HG02852 (cell line): ENCODE data around the gene FUNDC1.
"Not testable (repeated sequence)": the region's sequence is repeated elsewhere in the genome, so short reads cannot be mapped to it uniquely, and the experiment has no call there.

Source experiments
- ATAC-seq: cut with Tn5 transposase; IDR thresholded peaks from one replicate; pipeline ENCODE4 v1.9.1; 2021; ENCODE audit warnings: mild to moderate bottlenecking, moderate library complexity; ENCODE audit not compliant: unreplicated experiment

The FUNDC1 gene

GRCh38 chrX:44542567-44543325 lies at the start of gene FUNDC1:
Gene FUNDC1, minus strand, starts transcription at chrX:44542859. Its CDS starts 27 bp downstream, at chrX:44542832.
- ATAC-seq: peak; percentile 99

DNA sequence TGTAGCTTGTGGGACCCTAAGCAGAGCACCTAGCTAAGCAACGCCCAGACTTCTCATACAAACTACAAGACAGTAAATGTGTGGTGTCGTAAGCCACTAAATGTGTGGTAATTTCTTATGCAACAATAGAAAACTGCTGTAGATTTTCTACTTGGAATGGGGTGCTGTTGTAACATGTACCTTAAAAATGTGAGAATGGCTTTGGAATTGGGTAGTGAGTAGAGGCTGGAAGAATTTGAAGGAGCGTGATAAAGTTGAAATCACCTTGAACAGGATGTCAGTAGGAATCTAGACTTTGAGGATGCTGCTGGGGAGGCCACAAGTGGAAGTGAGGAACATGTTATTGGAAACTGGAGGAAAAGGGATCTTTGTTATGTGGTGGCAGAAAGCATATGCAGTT lies 43.2 kb upstream of the FUNDC1 start:
- ATAC-seq: no peak

DNA sequence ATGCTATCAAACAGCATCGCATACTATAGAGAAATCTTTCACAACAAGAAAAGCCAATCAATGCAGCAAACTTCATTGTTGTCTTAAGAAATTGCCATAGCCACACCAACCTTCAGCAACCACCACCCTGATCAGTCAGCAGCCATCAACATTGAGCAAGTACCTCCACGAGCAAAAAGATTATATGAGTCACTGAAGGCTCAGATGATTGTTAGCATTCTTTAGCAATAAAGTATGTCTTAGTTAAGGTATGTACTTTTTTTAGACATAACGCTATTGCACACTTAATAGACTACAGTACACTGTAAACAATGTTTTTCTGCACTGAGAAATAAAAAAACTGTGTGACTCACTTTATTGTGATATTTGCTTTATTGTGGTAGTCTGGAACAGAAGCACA lies 37.8 kb upstream of the FUNDC1 start:
- ATAC-seq: no peak

DNA sequence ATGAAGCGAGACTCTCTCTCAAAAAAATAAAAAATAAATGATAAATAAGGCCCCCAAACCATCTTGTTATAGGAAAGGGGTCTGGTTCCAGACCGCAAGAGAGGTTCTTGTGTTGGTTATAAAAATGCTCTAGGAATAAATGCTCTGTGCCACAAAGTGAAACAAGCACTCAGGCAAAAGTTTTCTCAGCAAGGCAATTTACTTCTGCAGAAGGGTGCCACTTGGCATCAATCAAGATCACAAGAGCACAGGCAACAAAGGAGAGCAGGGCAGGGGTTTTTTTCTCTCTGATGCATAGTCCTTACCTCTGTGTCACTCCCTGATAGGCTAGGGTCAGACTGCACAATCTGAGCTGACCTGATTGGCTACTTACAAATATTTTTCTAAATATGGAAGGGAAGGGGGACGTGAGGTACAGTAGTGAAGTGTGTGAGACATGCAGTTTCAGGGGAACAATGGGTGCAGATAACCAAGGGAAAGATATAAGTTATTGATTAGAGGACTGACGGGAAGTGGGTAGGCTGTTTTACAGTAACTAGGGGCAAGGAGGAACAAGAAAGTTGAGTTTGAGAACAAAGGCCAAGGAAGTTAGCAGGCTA lies 29.8 kb upstream of the FUNDC1 start:
- ATAC-seq: no peak

- no peak for ATAC-seq
Observed at GRCh38 chrX:44570522-44570921, 27.9 kb upstream of the FUNDC1 start.

- no peak for ATAC-seq
Observed at GRCh38 chrX:44569122-44569521, 26.5 kb upstream of the FUNDC1 start.

- no peak for ATAC-seq
Observed at GRCh38 chrX:44568196-44568595, 25.5 kb upstream of the FUNDC1 start.

DNA sequence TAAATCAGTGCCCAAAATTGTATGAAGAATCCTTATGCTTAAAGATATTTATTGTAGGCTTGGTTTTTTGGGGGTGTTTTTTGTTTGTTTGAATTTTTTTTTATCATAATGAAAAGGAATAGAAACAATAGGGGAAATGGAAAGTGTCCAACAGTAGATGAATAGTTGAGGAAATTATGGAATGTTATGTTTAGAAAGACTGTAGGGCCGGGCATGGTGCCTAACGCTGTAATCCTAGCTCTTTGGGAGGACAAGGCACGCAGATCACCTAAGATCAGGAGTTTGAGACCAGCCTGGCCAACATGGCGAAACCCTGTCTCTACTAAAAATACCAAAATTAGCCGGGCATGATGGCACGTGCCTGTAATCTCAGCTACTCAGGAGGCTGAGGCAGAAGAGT lies 19.2 kb upstream of the FUNDC1 start:
- ATAC-seq: not testable (repeated sequence)

- no peak for ATAC-seq
Observed at GRCh38 chrX:44550563-44550962, 7.9 kb upstream of the FUNDC1 start.

DNA sequence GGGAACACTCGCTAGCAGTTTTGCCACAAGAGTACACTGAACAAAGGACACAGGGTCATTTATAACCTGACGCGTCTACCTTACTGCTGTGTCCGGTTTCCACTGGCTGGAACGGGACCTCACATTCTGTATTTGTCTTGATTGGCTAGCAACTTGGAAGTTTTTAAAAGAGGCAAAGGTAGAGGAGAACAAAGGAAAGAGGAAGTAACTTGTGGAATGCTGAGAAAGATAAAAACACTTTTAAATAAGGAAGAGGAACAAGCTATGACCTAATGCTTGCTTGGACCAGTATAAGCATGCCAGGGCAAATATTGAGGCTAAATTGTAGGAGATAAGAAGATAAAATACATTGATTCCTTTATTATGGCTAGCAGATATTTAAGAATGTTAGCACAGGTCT lies 2.8 kb upstream of the FUNDC1 start:
- not testable (repeated sequence) for ATAC-seq

- ATAC-seq: no peak
Observed at GRCh38 chrX:44544036-44544435, 1.4 kb upstream of the FUNDC1 start.

GRCh38 chrX:44536198-44536597 lies 6.5 kb downstream of the FUNDC1 start:
- no peak for ATAC-seq

- ATAC-seq: no peak
Observed at GRCh38 chrX:44529310-44529709, 13.3 kb downstream of the FUNDC1 start.

GRCh38 chrX:44514272-44514671 lies 28.4 kb downstream of the FUNDC1 start:
- ATAC-seq: no peak

- no peak for ATAC-seq
Observed at GRCh38 chrX:44507292-44507691, 35.4 kb downstream of the FUNDC1 start.

DNA sequence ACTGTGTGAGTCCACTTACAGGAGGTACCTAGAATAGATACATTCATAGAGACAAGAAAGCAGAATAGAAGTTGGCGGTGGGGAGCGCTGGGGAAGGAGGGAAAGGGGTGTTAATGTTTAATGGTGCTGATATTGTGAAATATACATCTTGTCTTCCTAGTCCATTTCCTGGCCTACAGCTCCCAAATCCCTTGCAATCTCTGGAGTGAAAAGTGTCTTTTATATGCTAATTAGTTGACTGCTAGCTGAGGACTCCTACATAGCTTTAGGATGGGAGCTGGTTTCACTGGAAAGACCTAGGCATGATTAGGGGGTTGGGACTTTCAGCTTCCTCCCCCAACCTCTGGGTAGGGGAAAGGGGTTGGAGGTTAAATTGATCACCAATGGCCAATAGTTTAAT lies 36.0 kb downstream of the FUNDC1 start:
- ATAC-seq: no peak

GRCh38 chrX:44503560-44503959 lies 39.1 kb downstream of the FUNDC1 start:
- ATAC-seq: no peak

GRCh38 chrX:44495091-44495490 lies 47.6 kb downstream of the FUNDC1 start:
- ATAC-seq: no peak

- no peak for ATAC-seq
Observed at GRCh38 chrX:44494357-44494756, 48.3 kb downstream of the FUNDC1 start.

- ATAC-seq: no peak
Observed at GRCh38 chrX:44489515-44489914, 53.1 kb downstream of the FUNDC1 start.

DNA sequence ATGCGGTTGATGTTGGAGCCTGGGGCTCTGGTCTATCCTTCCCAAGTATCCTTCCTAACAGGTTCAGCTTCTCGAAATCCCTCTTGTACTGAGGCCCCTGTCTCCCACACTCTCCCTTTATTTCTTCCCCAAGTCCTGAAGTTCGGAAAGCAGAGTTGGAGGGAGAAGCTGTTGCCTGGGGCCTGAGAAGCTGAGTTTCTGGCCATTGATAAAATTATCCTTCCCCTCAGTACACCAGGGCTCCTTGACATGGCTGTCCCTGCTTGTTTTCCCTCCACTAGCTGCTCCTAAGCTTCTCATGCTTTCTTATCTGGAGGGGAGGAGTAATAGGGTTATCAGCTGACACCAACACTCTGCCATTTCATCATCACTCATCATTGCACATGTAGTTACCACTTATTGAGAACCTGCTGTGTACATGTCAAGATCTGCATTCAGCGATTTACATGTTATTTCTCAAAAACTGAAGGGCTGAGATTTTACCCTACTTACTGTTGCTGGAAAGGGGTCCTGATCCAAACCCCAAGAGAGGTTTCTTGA lies 58.0 kb downstream of the FUNDC1 start:
- no peak for ATAC-seq

DNA sequence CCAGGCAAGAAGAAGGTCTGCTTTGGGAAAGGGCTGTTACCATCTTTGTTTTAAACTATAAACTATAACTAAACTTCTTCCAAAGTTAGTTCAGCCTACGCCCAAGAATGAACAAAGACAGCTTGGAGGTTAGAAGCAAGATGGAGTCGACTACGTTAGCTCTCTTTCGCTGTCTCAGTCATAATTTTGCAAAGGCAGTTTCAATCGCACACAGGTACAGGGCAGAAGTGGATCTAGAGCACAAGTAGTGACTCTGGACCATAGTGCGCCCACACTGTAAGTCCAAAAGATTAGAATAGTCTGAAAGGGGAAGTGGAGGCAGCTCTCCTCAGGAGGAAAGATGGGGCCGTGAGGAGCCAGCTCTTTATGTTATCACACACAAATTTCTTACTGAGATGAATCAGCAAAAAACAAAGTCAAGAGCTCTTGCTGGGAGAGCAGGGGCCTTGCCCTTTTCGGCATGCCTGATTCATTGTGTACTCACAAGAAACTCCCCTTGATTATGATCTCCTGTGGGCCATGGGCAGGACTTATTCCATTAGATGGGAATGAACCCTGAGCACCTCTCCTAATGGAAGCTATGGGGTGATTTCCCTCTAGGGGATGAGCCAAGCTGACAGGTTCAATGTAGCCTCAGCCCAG lies 58.6 kb downstream of the FUNDC1 start:
- ATAC-seq: no peak
